Posterior vena cava (tissue), 2 donors: ENCODE data around the gene GNA12. TPM values are rescaled to one million over a fixed set of nuclear protein-coding genes. Genes with fewer than 3 reads are reported as not detected.
A peak's percentile ranks its signal among the peaks of the same experiment; 100 is the strongest.

Source experiments
- DNase-seq: peaks from one replicate; pipeline ENCODE4 v3.0.0-alpha.2; 2020; ENCODE audit warnings: low spot score
- intact Hi-C, 2 donors: fragments of 100-400 bp; cut with DNase I; formaldehyde crosslinking; loops; one replicate each; pipeline versions ENCODE4 v1.14.1 to v1.14.2; 2022 to 2023
- total RNA-seq, 2 donors: library from RNA; stranded (reverse); fragmentation: NEBNext Ultra II Directional; extraction: Animal tissue kit (Norgen Biotek cat#: 25700); gene quantifications; one replicate each; pipeline ENCODE4 v1.2.1, GENCODE V29; 2021
- donor health status: DM: yes; HTN: yes; CAD: no.
- donor health status: DM: yes; HTN: yes; CAD: no.

Gene GNA12
- total RNA-seq, 2 donors from 2014 or later = 59.8 to 65.8 TPM

DNA sequence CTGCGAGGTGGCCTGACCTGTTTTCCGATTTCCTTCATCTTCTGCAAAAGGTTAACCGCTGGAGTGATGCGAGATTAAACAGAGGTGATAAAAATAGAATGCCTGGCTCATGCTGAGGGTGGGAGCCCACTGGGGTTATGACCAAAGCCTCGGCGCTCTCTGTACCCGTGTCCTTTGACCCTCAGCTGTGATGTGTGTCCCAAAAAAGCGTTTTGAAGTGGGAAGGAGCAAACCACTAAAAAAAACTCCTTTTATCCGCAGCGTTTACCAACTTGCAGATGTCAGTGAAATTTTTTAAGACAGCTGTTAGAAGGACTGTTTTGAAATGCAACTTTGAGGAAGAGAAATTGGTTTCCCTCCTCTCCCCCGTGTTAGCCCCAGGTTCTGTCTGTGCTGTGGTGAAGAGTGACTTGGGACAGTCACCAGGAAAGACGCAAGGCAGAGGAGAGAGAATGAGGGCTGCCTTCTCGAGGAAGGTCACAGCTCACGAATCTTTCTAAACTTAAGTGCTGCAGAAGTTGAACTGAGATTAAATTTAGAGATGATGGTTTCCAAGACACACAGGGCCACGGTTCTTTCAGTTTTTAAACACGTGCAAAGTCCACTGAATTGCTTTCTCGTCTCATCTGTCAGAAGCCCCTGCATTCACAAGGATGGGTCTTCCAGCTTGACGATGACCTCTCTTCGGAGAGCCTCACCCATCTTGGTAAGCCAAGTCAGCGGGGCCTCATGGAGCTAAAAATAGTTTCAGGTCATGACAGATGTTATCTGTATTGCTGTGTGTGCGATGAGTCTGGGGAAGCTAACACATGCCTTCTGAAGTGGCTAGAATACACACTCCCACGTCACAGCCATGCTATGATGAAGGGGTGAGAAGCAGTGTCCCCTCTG, 128.5 kb downstream of the GNA12 start:
- intact Hi-C loops = no loop called here
- no peak for DNase-seq

DNA sequence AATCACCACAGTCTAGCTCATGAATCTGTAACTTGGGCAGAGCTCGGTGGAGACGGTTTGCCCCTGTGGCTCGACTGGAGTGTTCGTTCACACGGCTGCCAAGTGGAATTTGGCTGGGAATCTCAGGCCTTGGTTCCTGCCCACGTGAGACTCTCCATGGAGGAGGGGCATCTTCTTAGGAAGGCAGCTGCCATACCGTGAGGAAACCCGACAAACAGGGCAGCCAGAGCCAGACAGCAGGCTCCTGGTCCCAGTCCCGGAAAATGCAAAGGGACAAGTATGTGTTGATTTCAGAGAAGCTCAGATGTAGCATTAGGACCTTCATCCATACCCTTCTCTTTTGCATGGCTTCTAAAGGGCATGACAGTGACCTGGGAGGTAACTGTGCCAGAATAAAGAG, 129.5 kb downstream of the GNA12 start:
- DNase-seq = no peak
- intact Hi-C loops = no loop called here

DNA sequence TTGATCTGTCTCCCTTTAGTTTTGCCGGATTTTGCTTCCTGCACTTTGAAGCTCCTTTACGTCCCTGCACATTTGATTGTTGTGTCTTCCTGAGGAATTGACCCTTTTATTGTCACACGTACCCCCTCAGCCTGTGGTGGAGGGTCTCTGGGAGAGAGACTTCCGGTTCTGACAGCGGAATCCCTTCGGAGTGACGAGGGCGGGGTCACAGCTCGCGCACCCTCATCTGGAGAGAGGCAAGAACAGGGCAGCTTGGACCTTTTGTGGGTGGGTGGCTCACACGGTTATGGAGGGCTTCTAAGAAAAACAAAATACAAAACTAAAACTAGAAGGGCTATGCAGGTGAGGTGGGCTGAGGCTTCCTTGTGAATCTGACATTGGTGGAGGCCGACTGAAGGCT, 130.1 kb downstream of the GNA12 start:
- intact Hi-C loops = no loop called here
- no peak for DNase-seq

DNA sequence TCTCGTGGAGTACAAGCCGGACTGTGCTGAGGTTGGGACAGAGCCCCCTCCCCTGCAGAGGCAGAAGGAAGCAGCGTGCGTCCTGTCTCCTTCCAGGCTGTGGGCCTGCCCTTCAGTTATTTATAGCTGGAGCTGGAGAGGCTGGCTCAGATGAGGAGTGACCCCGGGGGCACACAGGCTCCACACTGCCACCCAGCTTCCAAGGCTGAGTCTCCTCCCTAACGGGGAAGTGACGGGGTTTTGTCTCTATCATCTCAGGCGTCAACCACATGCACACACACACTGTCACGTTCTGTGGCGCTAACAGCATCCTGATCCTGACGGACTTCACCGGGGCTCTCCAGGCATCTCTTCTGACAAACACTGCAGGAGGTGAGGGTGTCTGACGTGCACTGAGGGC, 130.7 kb downstream of the GNA12 start:
- intact Hi-C loops = no loop called here
- no peak for DNase-seq

DNA sequence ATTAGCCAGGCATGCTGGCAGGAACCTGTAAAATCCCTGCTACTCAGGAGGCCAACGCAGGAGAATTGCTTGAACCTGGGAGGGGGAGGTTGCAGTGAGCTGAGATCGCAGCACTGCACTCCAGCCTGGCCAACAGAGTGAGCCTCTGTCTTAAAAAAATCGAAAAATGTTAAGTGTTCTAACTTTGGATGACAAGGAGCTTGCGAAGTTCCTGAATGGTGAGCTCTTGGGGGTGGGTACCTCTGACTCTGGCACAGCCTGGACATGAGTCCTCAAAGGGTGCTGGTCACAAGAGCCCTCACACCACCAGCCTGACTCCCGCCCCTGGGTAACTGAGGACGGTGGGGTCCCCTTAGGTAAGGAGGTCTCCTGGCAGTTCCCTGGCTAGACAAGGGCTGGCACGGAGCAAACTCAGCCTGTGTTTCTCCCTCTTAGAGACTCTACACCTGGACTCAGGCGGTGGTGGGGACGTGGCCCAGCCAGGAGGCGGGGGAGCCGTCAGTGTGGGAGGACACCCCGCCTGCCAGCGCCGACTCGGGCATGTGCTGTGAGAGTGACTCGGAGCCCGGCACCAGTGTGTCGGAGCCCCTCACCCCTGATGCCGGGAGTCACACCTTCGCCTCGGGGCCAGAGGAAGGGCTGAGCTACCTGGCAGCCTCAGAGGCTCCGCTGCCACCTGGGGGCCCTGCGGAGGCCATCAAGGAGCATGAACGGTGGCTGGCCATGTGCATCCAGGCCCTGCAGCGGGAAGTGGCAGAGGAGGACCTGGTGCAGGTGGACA, 132.0 kb downstream of the GNA12 start:
- DNase-seq = no peak

DNA sequence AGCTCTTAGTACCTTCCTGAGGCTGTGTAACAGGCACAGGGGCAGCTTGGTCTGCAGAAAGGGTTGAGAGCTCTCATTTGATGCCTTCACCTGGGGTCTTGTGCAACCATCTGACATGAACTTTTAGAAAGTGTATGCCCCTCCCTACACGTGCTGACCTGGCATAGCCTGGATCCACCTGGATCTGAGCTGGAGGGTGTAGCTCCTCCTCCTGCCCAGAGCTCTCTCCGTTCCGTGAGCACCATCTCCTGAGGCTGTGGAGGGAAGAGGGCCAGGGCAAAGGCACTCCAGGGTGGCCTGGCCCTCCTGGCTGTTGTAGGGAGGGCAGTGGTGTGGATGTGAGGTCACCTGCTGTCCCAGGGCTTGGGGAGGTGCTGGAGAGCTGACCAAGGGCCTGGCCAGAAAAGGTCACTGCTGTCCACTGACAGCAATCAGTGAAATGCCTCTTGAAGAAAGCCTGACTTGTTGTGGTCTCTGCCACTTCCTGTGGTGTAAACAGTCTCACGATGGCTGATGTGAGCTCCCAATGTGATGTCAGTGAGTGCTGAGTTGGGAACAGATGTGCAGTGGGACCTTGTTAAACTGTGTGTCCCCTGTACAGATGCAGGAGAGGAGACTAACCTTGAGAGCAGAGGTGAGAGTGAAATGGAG, 133.1 kb downstream of the GNA12 start:
- DNase-seq = no peak
- intact Hi-C loops = no loop called here

More for the DNA sequence above, 132.0 kb downstream of the GNA12 start:
- intact Hi-C loops = no loop called here

DNA sequence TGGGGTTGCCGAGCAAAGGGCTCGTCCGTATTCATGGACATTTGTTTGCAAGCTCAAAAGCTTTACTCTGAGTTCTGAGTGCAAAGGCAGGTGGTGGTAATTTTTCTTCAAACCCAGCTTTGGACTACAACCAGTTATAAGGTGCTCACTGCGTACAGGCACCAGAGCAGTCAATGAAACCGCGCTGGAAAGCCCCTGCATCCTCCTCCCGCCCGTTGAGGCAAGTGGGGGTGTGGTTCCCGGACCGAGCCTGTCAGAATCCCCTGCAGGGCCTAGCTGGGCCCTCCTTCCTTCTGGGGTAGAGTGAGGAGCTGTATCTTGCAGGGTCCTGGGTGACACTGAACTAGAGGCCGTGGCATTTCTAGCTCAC, 133.8 kb downstream of the GNA12 start:
- no peak for DNase-seq
- intact Hi-C loops = no loop called here

DNA sequence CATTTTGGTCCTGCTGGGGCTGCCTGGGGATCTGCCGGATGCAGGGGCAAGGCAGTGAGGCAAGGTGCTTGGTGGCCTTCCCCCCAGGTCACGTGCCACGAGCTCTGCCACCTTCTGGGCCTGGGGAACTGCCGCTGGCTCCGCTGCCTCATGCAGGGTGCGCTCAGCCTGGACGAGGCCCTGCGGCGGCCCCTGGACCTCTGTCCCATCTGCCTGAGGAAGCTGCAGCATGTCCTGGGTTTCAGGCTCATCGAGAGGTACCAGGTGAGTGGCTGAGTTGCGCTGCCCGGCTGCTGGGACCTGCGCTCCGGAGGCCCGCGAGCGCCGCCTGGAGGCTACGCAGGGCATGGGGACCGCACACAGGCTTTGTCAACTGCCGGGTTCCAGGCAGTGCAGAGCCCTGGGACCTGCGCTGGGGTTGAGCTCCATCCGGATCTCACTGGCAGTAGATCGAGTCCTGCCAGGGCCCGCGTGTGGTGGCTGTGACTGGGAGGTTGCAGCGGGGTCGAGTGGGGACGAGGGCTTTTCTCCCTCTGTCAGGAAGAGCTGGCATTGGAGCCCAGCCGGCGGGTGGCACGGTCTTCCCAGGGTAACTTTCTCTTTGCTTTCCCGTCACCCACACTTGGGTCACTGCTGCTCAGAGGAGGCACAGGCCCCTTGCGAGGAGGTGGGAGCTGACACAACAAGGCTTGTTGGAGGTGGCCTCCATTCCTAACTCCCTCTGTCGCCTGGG, 134.4 kb downstream of the GNA12 start:
- peak; percentile 89 for DNase-seq
- intact Hi-C loops = loop anchor here in 1 of 2 donors (10.0 kb wide), 1 partner anchor 135 kb away; no protein-coding TSS in a partner anchor

DNA sequence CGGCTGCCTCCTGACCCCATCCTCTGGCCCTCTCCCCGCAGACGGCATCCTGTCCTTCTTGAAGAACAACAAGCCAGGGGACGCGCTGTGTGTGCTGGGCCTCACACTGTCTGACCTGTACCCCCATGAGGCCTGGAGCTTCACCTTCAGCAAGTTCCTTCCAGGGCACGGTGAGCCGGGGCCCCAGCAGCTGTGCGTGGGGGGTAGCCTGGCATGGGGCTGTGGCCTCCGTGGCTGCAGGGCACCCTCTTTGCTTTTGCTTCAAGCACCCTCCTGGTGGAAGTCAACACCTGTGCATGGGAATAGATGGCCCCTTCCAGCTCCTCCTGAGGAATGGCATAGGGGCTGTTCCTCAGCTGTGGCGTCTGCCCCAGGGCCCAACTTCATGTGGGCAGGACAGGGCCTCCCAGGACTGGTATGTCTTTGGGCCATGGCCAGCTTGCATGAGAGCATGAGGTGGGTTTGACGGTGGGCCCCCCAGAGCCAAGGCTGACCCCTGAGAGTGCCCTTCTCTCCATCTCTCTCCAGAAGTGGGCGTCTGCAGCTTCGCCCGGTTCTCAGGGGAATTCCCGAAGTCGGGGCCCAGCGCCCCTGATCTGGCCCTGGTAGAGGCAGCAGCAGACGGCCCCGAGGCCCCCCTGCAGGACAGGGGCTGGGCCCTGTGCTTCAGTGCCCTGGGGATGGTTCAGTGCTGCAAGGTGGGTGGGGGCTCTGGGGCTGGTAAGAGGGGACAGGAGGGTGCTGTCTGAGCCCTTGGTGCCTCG, 135.4 kb downstream of the GNA12 start:
- DNase-seq = no peak
- intact Hi-C loops = loop anchor here in 1 of 2 donors (10.0 kb wide), 1 partner anchor 134 kb away; no protein-coding TSS in a partner anchor

DNA sequence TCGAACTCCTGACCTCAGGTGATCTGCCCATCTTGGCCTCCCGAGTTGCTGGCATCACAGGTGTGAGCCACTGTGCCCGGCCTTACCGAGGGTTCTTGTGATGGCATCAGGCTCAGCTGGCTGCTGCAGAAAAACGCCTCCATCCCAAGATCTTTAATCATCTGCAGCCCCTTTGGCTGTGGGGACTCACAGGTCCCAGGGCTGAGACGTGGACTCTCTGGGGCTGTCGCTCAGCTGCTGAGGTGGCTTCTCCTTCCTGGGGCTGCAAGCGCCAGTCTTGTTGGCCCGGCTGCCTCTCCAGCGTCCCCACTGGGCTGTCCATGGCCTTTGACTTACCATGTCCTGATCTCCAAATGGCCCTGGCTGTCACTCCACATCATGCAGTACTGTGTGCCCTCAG, 136.1 kb downstream of the GNA12 start:
- no peak for DNase-seq

DNA sequence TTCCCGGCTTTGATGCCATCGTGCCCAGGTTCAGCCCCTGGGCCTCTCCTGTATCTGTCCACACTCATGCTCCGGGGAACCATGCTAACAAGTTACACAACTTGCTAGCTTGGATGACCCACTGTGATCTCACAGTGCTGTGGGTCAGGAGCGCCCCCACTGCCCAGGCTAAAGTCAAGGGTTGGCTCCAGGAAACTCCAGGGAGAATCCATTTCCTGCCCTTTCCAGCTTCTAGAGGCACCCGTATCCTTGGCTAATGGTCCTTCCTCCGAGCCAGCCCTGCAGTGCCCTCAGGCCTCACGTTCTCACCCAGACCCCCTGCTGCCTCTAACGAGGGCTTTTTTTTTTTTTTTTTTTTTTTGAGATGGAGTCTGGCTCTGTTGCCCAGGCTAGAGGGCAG, 136.6 kb downstream of the GNA12 start:
- DNase-seq = no peak
- intact Hi-C loops = loop anchor here in 1 of 2 donors (10.0 kb wide), 1 partner anchor 133 kb away; no protein-coding TSS in a partner anchor

More for the DNA sequence above, 136.1 kb downstream of the GNA12 start:
- intact Hi-C loops = loop anchor here in 1 of 2 donors (10.0 kb wide), 1 partner anchor 133 kb away; no protein-coding TSS in a partner anchor

DNA sequence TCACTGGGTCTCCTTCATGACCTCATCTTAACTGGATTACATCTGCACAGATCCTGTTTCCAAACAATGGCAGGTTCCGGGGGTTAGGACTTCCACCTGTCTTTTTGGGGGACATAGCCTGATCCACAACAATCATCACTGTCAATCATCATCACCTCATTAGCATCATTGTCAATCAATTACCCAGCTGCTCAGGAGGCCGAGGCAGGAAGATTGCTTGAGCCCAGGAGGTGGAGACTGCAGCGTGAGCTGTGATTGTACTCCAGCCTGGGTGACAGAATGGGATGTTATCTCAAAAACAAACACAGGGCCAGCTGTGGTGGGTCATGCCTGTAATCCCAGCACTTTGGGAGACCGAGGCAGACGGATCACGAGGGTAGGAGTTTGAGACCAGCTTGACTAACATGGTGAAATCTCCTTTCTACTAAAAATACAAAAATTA, 137.4 kb downstream of the GNA12 start:
- intact Hi-C loops = loop anchor here in 1 of 2 donors (10.0 kb wide), 1 partner anchor 132 kb away; no protein-coding TSS in a partner anchor
- DNase-seq = no peak

DNA sequence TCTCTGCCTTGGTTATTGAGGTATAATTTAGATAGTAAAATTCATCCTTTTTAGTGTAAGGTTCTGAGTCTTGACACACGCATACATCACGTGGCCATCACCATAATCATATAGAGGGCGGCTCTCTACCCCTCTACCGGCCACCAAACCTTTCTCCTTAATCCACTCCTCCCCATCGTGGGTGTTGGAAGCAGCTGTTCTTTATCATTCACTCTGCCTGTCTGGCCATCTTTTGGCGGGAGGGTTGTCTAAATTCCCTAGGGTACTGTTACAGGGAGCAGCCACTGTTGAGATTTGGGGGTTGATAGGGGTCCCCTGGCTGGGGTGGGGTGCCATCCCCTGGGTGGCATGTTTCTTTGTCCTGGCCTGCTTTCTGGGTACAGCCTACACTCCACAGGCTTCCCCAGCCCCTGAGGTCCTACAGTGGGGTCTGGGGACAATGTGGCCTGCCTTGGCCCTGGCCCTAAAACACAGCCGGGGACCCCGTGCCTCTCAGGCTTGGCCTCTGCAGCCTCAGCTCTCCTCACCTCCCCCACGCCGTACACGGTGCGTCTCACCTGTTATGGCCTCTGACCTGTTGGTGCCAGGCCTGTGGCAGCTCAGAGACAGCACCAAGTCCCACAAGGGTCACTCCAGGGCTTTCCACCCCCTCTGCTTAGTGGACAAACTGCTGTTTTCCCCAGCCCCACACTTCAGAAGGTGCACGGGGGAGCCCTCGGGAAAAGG, 138.6 kb downstream of the GNA12 start:
- intact Hi-C loops = loop anchor here in 1 of 2 donors (10.0 kb wide), 1 partner anchor 131 kb away; no protein-coding TSS in a partner anchor
- DNase-seq = no peak

DNA sequence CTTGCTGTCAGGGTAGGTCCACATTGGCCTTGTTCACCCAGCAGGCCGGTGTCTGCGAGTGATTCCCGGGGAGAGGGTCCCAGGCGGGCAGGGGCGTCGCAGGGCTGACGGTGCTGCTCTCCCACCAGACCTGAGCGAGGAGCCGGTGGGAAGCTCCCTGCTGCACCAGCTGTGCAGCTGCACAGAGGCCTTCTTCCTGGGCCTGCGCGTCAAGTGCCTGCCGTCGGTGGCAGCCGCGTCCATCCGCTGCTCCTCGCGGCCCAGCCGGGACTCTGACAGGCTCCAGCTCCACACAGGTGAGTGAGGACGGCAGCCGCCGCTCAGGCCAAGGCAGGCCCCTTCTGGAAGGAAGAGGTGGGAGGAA, 141.5 kb downstream of the GNA12 start:
- intact Hi-C loops = loop anchor here in 1 of 2 donors (10.0 kb wide), 1 partner anchor 128 kb away; no protein-coding TSS in a partner anchor
- no peak for DNase-seq

DNA sequence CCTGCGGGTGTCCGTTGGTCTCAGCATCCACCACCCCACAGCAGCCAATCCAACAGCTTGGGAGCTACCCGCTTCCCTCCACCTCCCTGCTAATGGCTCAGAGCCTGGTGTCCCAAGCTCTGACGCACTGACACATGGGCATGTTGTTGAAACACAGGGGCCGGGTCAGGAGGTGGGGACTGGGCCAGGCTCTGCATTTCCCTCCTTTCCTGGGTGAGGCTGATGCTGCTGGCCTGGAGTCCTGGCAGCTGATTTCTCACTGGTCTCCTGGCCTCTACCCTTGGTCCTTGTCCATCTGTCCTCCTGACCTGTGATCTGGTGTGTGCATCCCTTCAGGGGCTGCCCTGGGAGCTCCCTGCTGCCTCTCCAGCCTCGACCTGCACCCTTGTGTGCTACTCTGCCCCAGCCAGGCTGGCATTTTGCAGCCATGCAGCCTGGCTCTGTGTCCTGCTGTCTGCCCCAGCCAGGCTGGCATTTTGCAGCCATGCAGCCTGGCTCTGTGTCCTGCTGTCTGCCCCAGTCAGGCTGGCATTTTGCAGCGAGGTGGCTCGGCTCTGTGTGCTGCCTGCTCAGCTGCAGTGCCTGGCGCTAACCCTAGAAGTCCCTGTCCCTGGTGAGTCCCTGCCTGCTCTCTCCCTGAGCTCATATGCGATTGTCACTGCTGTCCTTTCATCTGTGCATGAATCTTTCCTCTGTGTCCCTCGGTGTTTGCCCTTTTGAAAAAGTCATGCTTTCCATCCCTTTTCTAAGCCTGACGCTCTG, 142.1 kb downstream of the GNA12 start:
- DNase-seq = peak; percentile 93
- intact Hi-C loops = loop anchor here in 1 of 2 donors (10.0 kb wide), 1 partner anchor 127 kb away; no protein-coding TSS in a partner anchor

DNA sequence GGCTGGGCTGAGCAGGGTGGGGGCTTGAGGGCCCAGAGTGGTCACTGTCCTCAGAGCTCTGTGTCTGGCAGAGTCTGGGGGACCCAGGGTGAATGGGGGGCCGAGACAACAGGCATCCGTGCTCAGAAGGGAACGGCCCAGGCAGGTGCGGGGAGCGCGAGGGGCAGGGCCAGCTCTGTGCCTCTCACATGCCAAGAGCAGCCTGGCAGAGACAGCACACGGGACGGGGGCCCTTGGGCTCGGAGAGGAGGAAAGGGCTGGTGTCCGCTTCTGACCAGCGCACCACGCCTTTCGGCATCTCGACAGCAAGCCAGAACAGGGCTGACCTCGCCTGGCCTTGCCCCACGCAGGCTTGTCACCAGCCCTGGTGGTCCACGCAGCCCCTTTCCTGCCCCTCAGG, 142.7 kb downstream of the GNA12 start:
- no peak for DNase-seq
- intact Hi-C loops = loop anchor here in 1 of 2 donors (10.0 kb wide), 1 partner anchor 127 kb away; no protein-coding TSS in a partner anchor
